H9 (cell line): ENCODE measurements around the gene MSL3B.

Experiments used
- DNase-seq: peaks from one replicate; pipeline ENCODE4 v3.0.0-alpha.2; 2017
- H2AFZ ChIP-seq: one replicate; pipeline ENCODE4 v1.6.1; 2013; ENCODE audit warnings: mild to moderate bottlenecking, low read length, control low read depth, moderate library complexity
- H2AK5ac ChIP-seq: 2 replicates; pipeline ENCODE4 v1.6.1; 2013; ENCODE audit warnings: low read length, control low read depth, mixed read lengths; ENCODE audit not compliant: insufficient read length
- H2BK120ac ChIP-seq: one replicate; pipeline ENCODE4 v1.6.1; 2013; ENCODE audit warnings: low read depth, mild to moderate bottlenecking, low read length, control low read depth, inconsistent platforms; ENCODE audit not compliant: poor library complexity, severe bottlenecking
- H2BK12ac ChIP-seq: 2 replicates; pipeline ENCODE4 v1.6.1; 2013; ENCODE audit warnings: low read length, control low read depth, mixed read lengths, low read depth; ENCODE audit not compliant: insufficient read length
- H2BK15ac ChIP-seq: 2 replicates; pipeline ENCODE4 v1.6.1; 2013; ENCODE audit warnings: low read depth, low read length, control low read depth
- H2BK20ac ChIP-seq: one replicate; pipeline ENCODE4 v1.6.1; 2013; ENCODE audit warnings: low read depth, mild to moderate bottlenecking, low read length, control low read depth, inconsistent platforms; ENCODE audit not compliant: poor library complexity, severe bottlenecking
- H2BK5ac ChIP-seq: 2 replicates; pipeline ENCODE4 v1.6.1; 2013; ENCODE audit warnings: low read length, control low read depth, mixed read lengths; ENCODE audit not compliant: insufficient read length
- H3K14ac ChIP-seq: 2 replicates; pipeline ENCODE4 v1.6.1; 2013; ENCODE audit warnings: low read length, control low read depth; ENCODE audit not compliant: insufficient read depth
- H3K18ac ChIP-seq: 2 replicates; pipeline ENCODE4 v1.6.1; 2013; ENCODE audit warnings: low read depth, mild to moderate bottlenecking, mixed read lengths, low read length, control low read depth; ENCODE audit not compliant: insufficient read length
- H3K23ac ChIP-seq: 2 replicates; pipeline ENCODE4 v1.6.1; 2013; ENCODE audit warnings: low read length, control low read depth, mixed read lengths, low read depth; ENCODE audit not compliant: insufficient read length
- H3K23me2 ChIP-seq: 2 replicates; pipeline ENCODE4 v1.6.1; 2013; ENCODE audit warnings: low read depth, mild to moderate bottlenecking, mixed read lengths, low read length, control low read depth; ENCODE audit not compliant: insufficient read length, poor library complexity, severe bottlenecking
- H3K27ac ChIP-seq: 2 replicates; pipeline ENCODE4 v1.5.1; 2013; ENCODE audit warnings: low read length, control low read depth, mixed read lengths, low read depth; ENCODE audit not compliant: insufficient read length
- H3K27me3 ChIP-seq: 2 replicates; pipeline ENCODE4 v1.6.1; 2013; ENCODE audit warnings: low read length, control low read depth, inconsistent platforms; ENCODE audit not compliant: insufficient read depth
- H3K4ac ChIP-seq: 2 replicates; pipeline ENCODE4 v1.6.1; 2013; ENCODE audit warnings: low read depth, mild to moderate bottlenecking, control low read depth, inconsistent platforms, low read length, moderate library complexity
- H3K4me1 ChIP-seq: 2 replicates; pipeline ENCODE4 v1.6.1; 2013; ENCODE audit warnings: low read length, control low read depth, inconsistent platforms; ENCODE audit not compliant: insufficient read depth
- H3K4me2 ChIP-seq: 2 replicates; pipeline ENCODE4 v1.6.1; 2013; ENCODE audit warnings: low read length, control low read depth, mixed read lengths; ENCODE audit not compliant: insufficient read length, insufficient read depth
- H3K56ac ChIP-seq: 2 replicates; pipeline ENCODE4 v1.6.1; 2013; ENCODE audit warnings: low read depth, mild to moderate bottlenecking, mixed read lengths, low read length, control low read depth; ENCODE audit not compliant: insufficient read length
- H3K79me1 ChIP-seq: 2 replicates; pipeline ENCODE4 v1.6.1; 2013; ENCODE audit warnings: low read depth, mild to moderate bottlenecking, moderate library complexity, low read length, control low read depth, inconsistent platforms; ENCODE audit not compliant: insufficient read depth, poor library complexity, severe bottlenecking
- H3K79me2 ChIP-seq: 2 replicates; pipeline ENCODE4 v1.6.1; 2013; ENCODE audit warnings: low read length, control low read depth, inconsistent platforms; ENCODE audit not compliant: insufficient read depth
- H3K9ac ChIP-seq: 2 replicates; pipeline ENCODE4 v1.6.1; 2013; ENCODE audit warnings: low read length, control low read depth, mixed read lengths; ENCODE audit not compliant: insufficient read length; ENCODE audit errors: extremely low read depth
- H3K9me3 ChIP-seq: one replicate; pipeline ENCODE4 v1.6.1; 2013; ENCODE audit warnings: low read depth, low read length, inconsistent platforms; ENCODE audit not compliant: control insufficient read depth
- H3T11ph ChIP-seq: one replicate; pipeline ENCODE4 v1.6.1; 2013; ENCODE audit warnings: mild to moderate bottlenecking, low read length, control low read depth, inconsistent platforms
- H4K20me1 ChIP-seq: one replicate; pipeline ENCODE4 v1.6.1; 2013; ENCODE audit not compliant: control insufficient read depth, insufficient read length, insufficient read depth
- H4K5ac ChIP-seq: 2 replicates; pipeline ENCODE4 v1.6.1; 2013; ENCODE audit warnings: low read depth, mild to moderate bottlenecking, mixed read lengths, low read length, control low read depth; ENCODE audit not compliant: insufficient read length
- H4K8ac ChIP-seq: replicated peaks from 2 replicates; pipeline ENCODE4 v1.6.1; 2013; ENCODE audit warnings: low read length, control low read depth, mixed read lengths, low read depth; ENCODE audit not compliant: insufficient read length
- H4K91ac ChIP-seq: 2 replicates; pipeline ENCODE4 v1.6.1; 2013; ENCODE audit warnings: low read depth, mild to moderate bottlenecking, moderate library complexity, mixed read lengths, low read length, control low read depth; ENCODE audit not compliant: insufficient read length
- H3K27ac Mint-ChIP-seq, 3 experiments: 2 replicates in 2 of 3; 3 replicates in 1 of 3; pipeline ENCODE4 v1.8.0; 2020 to 2021; ENCODE audit warnings: mixed read lengths in 3 of 3, mild to moderate bottlenecking in 1 of 3, moderate library complexity in 1 of 3
- H3K27me3 Mint-ChIP-seq: 2 replicates; pipeline ENCODE4 v1.8.0; 2021; ENCODE audit warnings: low read depth, mild to moderate bottlenecking, moderate library complexity, mixed read lengths
- H3K36me3 Mint-ChIP-seq, 3 experiments: 2 replicates in 2 of 3; 3 replicates in 1 of 3; pipeline ENCODE4 v1.8.0; 2020 to 2021; ENCODE audit warnings: low read depth in 3 of 3, mixed read lengths in 3 of 3; ENCODE audit not compliant: insufficient read depth in 1 of 3
- H3K4me1 Mint-ChIP-seq, 2 experiments: 2 replicates each; pipeline ENCODE4 v1.8.0; 2020; ENCODE audit warnings: mixed read lengths in 2 of 2
- H3K4me3 Mint-ChIP-seq, 2 experiments: 2 replicates in 1 of 2; 3 replicates in 1 of 2; pipeline ENCODE4 v1.8.0; 2020 to 2021; ENCODE audit warnings: mild to moderate bottlenecking in 2 of 2, mixed read lengths in 2 of 2, moderate library complexity in 1 of 2
- H3K9me3 Mint-ChIP-seq, 2 experiments: 2 replicates in 1 of 2; 3 replicates in 1 of 2; pipeline ENCODE4 v1.8.0; 2020; ENCODE audit warnings: mild to moderate bottlenecking in 2 of 2, mixed read lengths in 2 of 2, moderate library complexity in 1 of 2
- CTCF ChIP-seq: fragments of 200-600 bp; sonication (generic); conservative IDR thresholded peaks from 3 replicates; pipeline ENCODE4 v1.8.0; 2021; ENCODE audit warnings: antibody characterized with exemption, mild to moderate bottlenecking
- WGBS: extraction: QIAGEN DNeasy Blood & Tissue Kit; methylation state at CpG from one replicate; pipeline ENCODE4 v1.1.7; 2013; ENCODE audit warnings: missing lambda C conversion rate, low lambda C conversion rate, mixed read lengths; ENCODE audit not compliant: insufficient read length; ENCODE audit errors: extremely low coverage; 5-methylcytosine and 5-hydroxymethylcytosine counted together

The MSL3B gene

DNA sequence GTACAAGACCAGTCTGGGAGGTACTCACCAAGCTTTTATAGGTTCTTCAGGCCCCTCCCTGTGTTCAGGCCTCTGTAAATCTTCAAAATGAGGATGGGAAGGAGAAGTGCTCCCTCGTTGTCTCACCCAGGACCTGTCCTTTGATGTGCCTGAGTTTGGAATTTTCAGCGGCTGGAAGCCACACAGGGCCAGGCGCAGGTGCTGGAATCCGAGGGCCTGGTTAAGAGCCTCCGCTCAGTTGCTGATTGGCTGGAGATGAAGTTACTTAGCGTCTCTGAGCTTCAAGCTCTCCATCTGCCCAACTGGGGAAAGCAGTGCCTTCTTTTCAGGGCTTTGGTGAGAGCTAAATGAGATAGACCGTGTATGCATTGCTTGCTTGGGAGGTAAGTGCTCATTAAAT, 43.8 kb downstream of the MSL3B start:
- Histone ChIP-seq H3K79me2 (no peaks in the 10 kb centered on the region), H2BK15ac (no peak overlapping the region), H2BK20ac (no peak overlapping the region), H4K8ac (no peak overlapping the region), H3K18ac (no peak overlapping the region), H2AK5ac (no peak overlapping the region), H4K20me1 (no peaks in the 10 kb centered on the region), H3K14ac (no peak overlapping the region), H3K4me1 (no peaks in the 10 kb centered on the region), H2BK5ac (no peak overlapping the region), H3T11ph (no peak overlapping the region), H3K79me1 (no peaks in the 10 kb centered on the region), H4K5ac (no peak overlapping the region), H4K91ac (no peak overlapping the region), H2BK120ac (no peak overlapping the region), H3K23me2 (no peaks in the 10 kb centered on the region), H3K4ac (no peak overlapping the region), H2AFZ (no peak overlapping the region), H3K27me3 (no peaks in the 10 kb centered on the region), H3K56ac (no peak overlapping the region), H3K27ac (no peak overlapping the region), H2BK12ac (no peak overlapping the region), H3K23ac (no peak overlapping the region), H3K4me2 (no peak overlapping the region), H3K9ac (no peak overlapping the region), H3K9me3 (no peaks in the 10 kb centered on the region)
- Mint-ChIP-seq H3K27me3 (peaks cover 5% of the 10 kb centered on the region), H3K4me1 (no peaks in the 10 kb centered on the region; a peak in 1 of 4 replicates), H3K4me3 (no peak overlapping the region), H3K9me3 (peaks cover 4 to 7% of the 10 kb centered on the region in 2 experiments; a peak in 4 of 5 replicates), H3K36me3 (no peaks in the 10 kb centered on the region), H3K27ac (no peak overlapping the region)
- DNase-seq, result peak; percentile 56
- TF ChIP-seq CTCF, result no peak
- WGBS, result no CpG with 5 or more reads among the region's 7 CpGs
